Measurements from ENCODE around the gene CADM1.

The CADM1 gene

DNA sequence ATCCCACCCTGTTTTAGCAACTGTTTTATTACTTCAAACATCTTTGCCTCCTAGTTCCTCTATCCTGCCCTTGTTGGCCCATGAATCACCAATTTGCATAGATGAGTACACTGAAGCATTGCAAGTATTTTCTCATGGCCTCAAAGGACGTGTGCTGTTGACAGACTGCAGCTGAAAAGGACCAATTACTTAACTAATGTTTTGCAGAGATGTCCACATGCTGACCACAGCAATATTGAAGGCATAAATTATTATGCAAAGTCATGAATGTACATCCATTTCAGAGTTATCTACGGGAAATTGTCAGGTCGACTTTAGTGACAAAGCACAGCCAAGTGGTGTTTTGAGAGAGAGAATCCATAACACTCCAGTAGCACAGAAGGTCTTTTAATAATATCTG lies 64.8 kb downstream of the CADM1 start:
- no peak for DNase-seq

DNA sequence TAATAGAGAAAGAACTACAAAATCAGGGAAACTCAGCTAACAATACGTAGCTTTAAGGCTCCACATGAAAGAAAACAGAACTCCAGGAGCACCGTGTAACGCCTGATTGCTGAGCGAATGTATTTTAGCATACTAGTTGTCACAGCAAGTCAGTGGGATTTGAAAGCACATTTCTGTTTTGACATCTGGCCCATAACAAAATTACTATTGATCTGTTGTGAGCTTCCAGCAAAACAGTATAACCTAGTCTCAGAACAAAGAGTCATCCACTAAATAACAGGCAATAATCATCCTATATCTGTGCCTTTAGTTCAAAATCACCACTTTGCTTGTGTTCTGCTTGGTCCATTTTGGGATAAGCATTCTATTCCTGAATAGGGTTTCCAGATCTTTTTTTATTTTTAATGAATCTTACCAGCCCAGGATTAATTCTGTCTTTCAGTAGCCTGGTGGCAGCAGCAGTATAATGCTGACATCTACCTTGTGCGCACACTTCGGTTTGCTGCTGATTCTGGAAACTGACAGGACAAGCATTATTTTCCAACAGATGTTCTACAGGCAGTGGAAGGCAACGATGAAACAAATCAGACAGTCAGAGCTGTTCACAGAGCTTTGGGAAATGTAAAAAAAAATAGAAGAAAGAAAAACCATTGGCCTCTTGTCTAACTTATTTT lies 66.2 kb downstream of the CADM1 start:
- no peak for DNase-seq

DNA sequence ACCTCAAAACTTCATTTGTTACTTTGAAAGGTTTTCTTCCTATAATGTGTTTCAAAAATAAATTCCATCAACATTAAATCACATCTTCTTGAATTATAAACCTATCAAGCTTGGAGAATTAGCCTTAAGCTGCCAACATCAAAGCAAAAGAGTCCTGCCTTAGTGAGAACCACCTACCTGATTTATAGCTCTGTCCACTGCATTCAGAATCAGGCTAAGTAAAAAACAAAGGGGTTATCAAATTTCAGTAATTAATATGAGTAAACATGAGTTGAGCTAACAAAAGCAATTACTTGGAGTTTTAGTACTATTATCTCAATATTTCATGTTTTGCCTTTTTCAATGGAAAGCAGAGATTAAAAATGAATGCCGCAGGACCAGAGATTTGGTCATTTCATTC lies 73.9 kb downstream of the CADM1 start:
- no peak for DNase-seq

DNA sequence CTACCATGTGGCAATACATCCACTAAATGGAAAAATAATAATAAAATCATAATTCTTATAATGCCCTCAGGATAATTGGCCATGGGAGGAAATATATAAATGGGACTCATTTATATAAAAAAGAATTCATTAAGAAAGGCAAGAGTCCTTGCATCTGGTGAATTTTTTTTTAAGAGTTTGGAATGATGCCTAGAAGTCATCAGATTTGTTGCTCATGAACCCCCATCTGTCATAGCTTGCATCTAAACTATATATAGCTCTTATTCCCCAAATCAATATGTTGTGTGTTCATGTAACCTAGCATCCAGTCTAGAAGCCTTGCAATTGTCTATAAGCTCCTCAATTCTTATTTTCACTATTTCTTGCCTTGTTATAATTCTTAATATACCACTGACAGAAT lies 75.9 kb downstream of the CADM1 start:
- no peak for DNase-seq

DNA sequence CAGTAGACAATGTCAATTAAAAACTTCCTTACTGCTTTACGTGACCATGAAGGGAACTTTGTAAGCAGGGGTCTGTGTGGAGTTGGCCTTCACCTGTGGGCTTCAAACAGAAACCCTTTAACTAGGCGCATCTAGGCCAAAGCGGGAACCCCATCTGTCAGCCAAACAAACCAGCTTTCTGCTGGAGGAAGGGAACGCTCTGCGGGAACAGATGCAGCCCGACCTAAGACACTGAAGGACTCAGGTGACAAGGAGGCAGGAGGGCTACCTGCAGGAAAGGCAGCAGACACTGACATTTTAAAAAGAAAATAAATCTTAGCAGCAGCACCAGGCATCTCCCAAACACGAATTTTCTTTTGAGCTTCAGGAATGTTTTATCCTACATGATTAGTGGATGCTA lies 78.4 kb downstream of the CADM1 start:
- no peak for DNase-seq

DNA sequence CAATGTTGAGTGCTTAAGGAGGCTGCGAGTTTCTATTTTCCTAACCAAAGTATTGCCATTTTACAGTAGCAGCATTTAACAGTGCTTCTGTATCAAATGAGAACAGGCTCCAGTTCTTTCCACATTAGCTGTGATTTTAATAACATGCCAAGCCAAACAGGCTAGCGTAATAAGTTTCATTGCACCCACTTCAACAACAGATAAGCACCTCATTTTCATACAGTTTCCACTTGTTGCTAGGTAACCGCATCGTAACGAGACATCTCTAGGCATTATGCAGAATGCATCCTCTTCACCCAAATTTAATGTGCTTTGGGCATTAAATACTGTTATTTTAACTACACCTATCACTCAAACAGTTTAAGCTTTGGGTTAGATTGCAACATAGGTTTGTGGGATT lies 79.0 kb downstream of the CADM1 start:
- DNase-seq = no peak

DNA sequence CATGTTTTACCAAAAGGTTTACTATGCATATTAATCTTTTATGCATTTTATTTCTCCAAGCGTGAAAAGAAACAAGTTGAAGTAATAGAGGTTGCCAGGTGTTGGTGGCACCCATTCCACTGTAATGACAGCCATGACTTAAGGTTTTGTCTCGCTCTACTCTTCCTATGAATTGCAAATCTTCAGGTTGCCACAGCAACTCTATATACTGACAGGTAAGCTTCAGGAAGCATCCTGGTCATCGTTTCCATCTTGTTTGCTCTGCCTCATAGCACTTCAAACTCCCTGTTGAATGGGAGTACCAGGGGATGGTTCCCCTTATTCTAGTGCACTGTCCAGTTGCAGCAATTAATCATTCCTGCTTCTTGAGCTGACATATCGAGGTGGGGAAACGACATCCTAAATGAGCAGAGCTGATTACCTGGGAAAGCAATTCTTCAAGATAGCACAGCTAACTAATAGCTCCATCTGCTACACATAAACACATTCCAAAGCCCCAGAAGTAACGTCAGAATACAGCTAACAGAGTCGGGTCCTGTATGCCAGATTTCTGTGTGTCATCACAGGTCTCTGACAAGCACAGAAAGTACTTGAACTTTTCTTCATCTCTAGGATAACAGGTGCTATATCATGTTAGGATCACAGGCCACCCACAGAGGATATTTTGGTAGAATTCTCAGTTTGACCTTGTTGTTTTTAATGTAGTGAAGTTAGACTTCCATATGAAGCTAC lies 80.3 kb downstream of the CADM1 start:
- no peak for DNase-seq

DNA sequence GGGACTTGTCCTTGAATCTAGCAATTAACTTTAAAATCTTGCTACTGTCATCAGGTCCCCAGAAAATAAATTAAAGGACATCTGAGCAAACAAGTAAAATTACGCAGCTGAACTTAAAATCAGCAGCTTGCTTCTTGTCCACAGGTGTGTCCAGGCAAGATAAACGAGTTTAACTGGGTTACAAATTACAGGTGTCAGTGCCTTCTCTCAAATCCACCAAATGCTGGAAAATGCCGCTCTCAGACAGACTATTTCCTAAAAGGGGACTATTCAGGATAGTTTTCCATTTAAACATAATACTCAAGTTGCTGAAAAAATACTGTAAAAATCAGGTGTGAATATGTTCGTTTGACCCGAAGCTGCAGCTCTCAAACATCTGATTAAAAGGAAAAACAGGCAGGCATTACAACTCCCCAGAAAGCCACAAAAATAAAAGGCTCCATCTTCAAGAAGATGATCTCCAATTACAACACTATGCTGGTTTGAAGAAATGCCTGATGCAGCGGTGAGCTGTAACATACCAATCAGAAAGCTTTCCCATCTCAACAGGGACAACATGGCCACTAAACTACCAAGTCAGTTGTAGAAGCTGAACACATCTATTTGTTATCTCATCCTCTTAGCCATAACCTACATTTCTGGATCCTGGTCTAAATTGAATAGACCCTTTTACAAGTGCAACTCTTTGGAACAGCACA lies 82.1 kb downstream of the CADM1 start:
- DNase-seq = no peak

DNA sequence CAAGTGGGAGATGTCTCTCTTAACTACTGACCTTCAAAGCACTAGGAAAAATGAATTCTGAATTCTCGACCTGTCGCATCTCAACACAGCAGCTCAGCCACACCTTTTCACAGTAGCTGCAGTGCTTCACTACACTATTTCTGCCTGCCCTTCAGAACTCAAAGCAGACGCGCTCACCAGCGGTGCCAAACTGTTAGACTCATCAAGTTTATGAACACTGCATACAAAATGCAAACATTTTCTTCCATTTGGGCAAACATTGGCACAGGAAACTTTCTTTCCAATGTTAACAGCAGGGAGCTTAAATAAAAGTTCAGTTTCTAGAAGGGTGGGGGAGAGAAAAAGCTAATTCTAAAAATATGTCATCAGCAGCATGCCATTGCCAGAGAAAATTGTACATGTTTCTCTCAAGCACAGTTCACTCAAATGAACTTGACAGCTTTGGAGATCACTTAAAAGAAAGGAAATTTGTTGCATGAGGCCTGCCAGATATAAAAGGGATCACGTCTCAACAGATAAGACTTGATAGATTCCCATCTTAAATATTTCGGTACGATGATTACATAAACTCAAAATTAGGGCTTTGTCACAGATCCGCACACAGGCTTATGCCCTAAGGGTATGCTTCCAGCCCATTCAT lies 82.7 kb downstream of the CADM1 start:
- no peak for DNase-seq

DNA sequence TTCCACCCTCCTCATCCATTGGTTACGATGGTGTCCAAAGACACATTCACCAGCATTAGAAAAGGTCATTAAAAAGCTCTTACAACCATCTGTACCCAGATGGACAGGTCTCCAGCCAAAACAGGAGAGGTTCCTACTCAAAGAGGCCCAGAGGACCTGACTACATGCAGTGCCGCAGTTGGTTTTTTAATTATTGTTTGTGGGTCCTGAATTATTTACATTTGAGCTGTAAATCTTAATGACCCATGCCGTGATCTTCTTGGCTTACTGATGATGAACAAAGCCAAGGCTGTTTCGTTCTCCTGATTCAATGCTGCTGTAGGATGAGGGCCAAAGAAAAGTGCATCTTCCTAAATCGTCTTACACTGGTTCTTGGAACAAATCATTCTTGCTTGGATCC lies 83.7 kb downstream of the CADM1 start:
- no peak for DNase-seq

DNA sequence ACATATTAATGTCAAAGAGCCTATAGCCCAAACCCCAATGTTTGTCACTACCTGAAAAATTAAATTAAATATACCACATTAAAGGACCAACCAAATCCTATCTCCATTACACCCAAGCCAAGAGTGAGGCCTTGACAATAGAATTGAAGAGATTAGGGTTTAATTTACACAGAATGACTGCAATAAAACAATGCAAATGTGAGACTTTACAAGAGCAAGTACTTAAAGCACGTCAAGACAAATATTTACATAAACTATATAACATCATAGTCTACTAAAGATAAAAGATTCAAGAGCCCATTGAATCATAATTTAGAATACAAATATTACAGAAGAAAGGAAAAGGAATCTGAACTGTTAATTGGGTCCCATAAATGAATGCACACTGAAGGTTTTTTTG lies 85.6 kb downstream of the CADM1 start:
- no peak for DNase-seq

DNA sequence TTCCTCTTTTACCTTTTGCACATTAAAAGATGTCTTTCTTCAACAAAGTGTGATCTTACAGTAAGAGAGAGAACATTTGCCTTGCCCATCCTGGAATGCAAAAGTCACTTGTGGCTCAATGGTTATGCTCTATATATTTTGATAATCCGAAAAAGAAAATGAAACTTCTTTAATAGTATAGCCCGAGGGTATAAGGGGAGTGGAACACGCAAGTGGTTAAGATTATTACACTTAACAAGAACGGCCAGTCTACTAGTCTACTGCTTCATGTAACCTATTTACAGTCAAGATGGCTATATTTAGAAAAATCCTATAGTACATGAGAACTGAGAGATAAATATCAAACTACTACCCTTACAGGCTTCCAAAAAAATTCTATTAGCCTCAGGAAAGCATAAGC lies 86.1 kb downstream of the CADM1 start:
- DNase-seq = no peak

DNA sequence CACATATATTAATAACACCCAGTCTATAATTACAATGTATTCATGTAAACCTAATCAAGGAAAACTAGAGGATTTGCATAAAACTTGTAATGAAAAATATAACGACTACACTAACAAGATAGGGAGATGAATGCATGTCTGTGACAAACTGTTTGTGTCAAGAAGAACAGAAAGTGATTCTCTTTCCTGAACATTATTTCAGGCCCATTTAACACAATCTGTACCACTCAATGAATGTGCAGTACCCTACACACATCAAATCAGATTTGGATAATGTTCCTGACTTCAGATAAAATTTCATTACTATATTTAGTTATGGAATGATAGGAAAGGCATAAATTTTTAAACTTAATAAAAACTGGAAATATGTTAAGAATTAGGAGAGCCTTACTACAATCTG lies 93.1 kb downstream of the CADM1 start:
- DNase-seq = no peak

DNA sequence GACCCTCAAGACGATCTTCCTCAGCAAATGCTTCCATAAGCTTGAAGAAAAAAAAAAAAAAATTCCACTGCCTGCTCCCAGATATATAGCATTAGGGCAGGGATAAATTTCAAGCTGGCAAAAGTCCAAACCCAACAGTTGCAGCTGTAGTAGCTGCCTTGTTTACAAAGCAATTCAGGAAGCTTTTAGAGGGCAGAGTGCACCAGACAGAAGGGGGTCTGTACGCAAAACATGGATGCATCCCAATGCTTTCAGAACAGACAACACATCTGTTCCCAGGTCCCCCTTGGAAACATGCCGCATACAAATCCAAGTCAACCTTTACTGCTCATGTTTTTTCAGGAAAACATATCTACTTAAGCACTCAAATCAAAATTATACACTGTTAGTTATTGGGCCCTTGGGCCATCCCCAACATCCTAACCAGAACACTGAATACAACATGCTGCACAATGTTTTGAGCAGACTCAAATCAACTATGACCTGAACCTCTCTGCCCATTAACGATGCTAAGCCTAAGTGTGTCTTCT lies 94.5 kb downstream of the CADM1 start:
- no peak for DNase-seq

DNA sequence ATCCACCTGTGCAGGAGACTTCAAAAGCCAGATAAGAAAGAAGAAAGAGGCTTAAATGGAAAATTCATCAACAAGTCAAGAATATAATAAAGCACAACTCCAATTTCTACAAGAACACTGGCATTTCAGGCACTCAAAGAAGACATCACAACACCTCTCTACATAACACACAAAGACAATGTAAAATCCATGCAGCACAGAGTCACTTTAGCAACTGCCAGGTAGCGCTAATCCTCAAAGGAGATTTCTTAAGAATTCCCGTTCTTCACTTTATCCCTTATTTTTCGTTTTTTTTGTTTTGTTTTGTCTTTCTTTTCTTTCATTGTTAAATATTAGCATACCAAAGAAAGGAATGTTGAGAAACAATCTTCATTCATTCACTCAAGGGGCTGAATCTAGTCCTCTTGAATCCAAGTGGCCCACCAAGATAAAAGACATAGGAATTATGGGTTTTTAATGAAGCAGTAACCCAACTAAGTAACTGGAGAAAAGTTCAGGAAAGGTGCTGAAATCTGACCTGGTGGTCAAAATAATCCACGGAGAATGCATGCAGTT lies 95.0 kb downstream of the CADM1 start:
- DNase-seq = no peak

DNA sequence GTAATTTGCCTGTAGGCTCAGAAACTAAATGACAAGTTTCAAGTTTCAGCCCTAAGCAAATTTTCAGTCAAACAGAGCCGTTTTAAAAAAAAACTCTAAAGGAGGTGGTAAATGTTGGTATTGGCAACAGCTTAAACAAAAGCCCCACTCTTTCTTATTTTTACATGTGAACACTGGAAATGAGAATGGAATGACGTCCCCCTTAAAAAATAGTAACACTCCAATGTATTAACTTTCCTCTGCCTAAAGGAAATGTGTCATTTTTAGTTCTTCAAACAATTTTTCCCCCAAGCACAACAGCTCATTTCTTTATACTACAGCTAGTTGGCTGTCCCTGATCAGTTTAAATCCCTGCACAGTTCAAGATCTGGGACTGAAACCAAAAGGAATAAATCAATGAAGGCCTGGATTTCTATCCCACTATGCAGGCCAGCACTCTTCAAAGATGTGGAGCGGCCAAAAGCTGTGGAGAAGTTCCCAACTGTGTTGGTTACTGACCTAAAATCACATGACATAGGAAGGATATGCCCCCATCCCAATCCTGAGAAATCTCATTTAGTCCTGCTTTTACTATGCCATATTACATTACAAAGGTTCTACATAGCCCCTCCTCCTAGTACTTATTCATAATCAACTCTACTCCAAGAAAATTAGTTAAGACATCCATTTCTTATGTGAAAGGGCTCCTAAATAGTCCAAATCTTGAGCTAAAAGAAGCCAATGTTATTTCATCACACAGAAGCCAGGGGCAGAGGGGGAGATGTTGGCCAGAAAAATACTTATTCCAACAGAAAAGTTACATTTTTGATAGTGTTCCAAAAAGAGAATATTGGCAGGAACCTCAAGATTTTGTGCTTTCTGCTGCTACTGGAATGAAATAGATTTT lies 95.9 kb downstream of the CADM1 start:
- DNase-seq = no peak

DNA sequence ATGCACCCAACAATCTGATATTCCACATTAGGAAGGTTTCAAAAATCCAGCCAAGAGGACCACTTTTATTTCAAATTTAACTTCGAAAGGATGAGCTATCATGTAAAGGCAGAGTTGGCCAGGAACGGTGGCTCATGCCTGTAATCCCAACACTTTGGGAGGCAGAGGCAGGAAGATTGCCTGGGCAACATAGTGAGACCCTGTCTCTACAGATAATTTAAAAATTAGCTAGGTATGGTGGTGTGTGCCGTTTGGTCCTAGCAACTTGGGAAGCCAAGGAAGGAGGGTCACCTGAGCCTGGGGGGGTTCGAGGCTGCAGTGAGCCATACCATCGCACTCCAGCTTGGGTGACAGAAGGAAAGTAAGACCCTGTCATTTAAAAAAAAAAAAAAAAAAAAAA lies 96.7 kb downstream of the CADM1 start:
- DNase-seq = no peak

DNA sequence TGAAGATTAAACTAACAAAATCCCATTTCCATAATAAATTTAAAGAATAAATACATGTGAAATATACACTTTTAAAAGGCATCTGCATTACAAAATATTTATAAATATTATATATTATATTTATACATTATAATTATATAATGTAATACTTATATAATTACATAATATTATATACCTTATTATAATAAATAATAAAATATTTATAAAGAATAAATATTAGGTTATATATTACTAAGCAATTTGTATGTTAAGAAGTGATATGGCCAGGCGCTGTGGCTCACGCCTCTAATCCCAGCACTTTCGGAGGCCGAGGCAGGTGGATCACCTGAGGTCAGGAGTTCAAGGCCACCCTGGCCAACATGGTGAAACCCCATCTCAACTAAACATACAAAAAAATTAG lies 97.8 kb downstream of the CADM1 start:
- DNase-seq = no peak

DNA sequence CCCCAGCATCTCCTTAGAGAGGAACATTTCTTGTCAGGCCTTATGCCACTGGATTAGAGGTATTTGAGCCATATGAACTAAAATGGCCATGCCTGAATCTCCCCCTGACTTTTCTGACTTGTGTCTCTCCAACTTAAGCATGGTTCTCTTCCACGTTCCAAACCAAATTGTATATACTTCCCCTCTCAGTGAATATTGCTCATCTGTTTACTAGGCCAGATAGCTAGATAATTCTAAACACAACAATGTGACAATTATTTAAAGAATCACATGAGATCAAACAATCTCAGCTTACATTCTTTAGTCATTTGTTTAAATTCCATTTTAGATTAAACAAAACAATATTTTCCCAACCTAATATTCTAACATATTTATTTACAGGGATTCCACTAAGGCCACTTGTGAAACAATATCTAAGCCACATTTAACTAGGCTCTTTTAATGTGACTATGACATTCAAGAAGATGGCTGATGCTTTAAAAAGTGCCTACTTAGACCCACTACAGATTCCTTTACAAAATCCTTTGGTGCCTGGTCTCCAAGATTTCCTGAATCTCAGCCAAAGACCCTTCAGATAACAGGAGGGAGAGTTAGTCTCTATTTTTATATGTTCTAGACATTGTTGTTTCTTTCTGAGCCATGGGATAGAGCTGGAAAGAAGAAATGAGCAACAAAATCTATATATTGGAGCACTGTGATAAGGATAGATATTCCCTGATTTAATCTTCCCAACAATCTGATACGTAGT lies 105.7 kb downstream of the CADM1 start:
- DNase-seq = no peak

DNA sequence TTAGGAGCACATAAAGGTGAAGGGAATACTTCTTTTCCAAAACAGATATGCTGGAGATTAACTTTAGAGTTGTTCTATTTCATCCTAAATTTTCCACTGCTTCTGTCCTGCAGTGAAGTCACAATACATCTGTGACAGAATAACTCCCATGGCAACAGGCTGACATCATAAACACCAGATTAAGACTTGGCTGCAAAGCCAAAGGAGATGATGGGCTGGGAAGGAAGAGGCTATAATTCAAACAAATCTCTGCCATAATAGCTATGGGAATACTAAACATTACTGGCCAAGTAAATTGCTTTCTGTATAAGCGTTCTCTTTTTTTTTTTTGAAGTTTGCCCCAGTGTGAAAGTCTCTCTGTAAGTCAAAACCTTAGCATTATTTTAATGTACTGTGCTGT lies 107.7 kb downstream of the CADM1 start:
- DNase-seq = no peak

DNA sequence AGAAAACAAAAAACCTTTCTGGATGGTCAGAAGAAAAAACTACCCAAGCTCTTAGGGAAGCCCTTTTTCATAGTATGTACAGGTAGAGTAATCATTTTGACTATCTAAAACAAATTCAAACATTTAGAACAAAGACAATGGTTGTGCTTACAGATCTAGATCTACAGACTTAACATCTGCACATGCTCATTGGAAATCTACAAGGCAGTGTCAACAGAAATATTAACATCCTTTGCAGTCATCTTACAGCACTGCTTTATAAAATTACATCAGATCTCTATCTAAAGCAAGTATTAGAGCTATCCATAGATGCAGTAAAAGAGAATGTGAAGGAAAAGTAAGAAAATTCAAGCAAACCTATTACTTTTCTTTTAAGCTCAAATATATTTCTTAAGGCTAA lies 110.3 kb downstream of the CADM1 start:
- no peak for DNase-seq
